Neuronal stem cell (in vitro differentiated cells): ENCODE data around the gene TRIM10.
A peak's percentile ranks its signal among the peaks of the same experiment; 100 is the strongest.

Experiments
- DNase-seq: peaks from one replicate; pipeline ENCODE4 v3.0.0-alpha.2; 2013; ENCODE audit warnings: low spot score
- H2AFZ ChIP-seq: one replicate; pipeline ENCODE4 v1.6.1; 2013; ENCODE audit warnings: mild to moderate bottlenecking, low read length, inconsistent platforms
- H2AK5ac ChIP-seq: 2 replicates; pipeline ENCODE4 v1.6.1; 2013; ENCODE audit warnings: low read depth, mild to moderate bottlenecking, inconsistent platforms, low read length, moderate library complexity, mixed read lengths
- H2BK120ac ChIP-seq: 2 replicates; pipeline ENCODE4 v1.6.1; 2013; ENCODE audit warnings: low read depth, mild to moderate bottlenecking, inconsistent platforms, low read length, moderate library complexity, mixed read lengths
- H2BK12ac ChIP-seq: one replicate; pipeline ENCODE4 v1.6.1; 2013; ENCODE audit warnings: low read length, inconsistent platforms
- H2BK15ac ChIP-seq: 2 replicates; pipeline ENCODE4 v1.6.1; 2013; ENCODE audit warnings: mild to moderate bottlenecking, low read length, inconsistent platforms, mixed read lengths
- H2BK5ac ChIP-seq: one replicate; pipeline ENCODE4 v1.6.1; 2013; ENCODE audit warnings: inconsistent platforms, mild to moderate bottlenecking, low read length, moderate library complexity
- H3K14ac ChIP-seq: one replicate; pipeline ENCODE4 v1.6.1; 2013; ENCODE audit warnings: low read length, inconsistent platforms
- H3K18ac ChIP-seq: 2 replicates; pipeline ENCODE4 v1.6.1; 2013; ENCODE audit warnings: low read length, inconsistent platforms
- H3K23ac ChIP-seq: 2 replicates; pipeline ENCODE4 v1.6.1; 2013; ENCODE audit warnings: low read depth, mild to moderate bottlenecking, mixed read lengths, low read length, inconsistent platforms; ENCODE audit not compliant: poor library complexity
- H3K27ac ChIP-seq: replicated peaks from 3 replicates; pipeline ENCODE4 v1.5.1; 2013; ENCODE audit warnings: low read length, inconsistent platforms
- H3K27me3 ChIP-seq, 3 experiments: 2 replicates each; pipeline ENCODE4 v1.6.1; 2013; ENCODE audit warnings: low read length in 3 of 3, mild to moderate bottlenecking in 2 of 3, inconsistent platforms in 1 of 3, low read depth in 1 of 3, mixed read lengths in 1 of 3, moderate library complexity in 1 of 3; ENCODE audit not compliant: control insufficient read depth in 3 of 3, insufficient read depth in 3 of 3
- H3K36me3 ChIP-seq, 2 donors: replicated peaks in 1 of 2; 2 replicates each; pipeline ENCODE4 v1.6.1; 2013; ENCODE audit warnings: low read length in 2 of 2; ENCODE audit not compliant: control insufficient read depth in 2 of 2, insufficient read depth in 2 of 2
- H3K4ac ChIP-seq: 2 replicates; pipeline ENCODE4 v1.6.1; 2013; ENCODE audit warnings: inconsistent platforms, mild to moderate bottlenecking, low read length, moderate library complexity
- H3K4me1 ChIP-seq, 2 donors: 1 replicate in 1 of 2; 2 replicates in 1 of 2; pipeline ENCODE4 v1.6.1; 2013; ENCODE audit warnings: low read length in 2 of 2, low read depth in 1 of 2; ENCODE audit not compliant: control insufficient read depth in 2 of 2, insufficient read depth in 1 of 2
- H3K4me2 ChIP-seq: one replicate; pipeline ENCODE4 v1.6.1; 2013; ENCODE audit warnings: mild to moderate bottlenecking, low read length, inconsistent platforms; ENCODE audit not compliant: insufficient read depth, poor library complexity, severe bottlenecking
- H3K4me3 ChIP-seq, 2 donors: 2 replicates each; pipeline ENCODE4 v1.5.1; 2013; ENCODE audit warnings: low read length in 2 of 2, mild to moderate bottlenecking in 2 of 2, inconsistent platforms in 1 of 2, moderate library complexity in 1 of 2
- H3K79me1 ChIP-seq: one replicate; pipeline ENCODE4 v1.6.1; 2013; ENCODE audit warnings: low read depth, mild to moderate bottlenecking, inconsistent platforms, low read length, moderate library complexity
- H3K9ac ChIP-seq: one replicate; pipeline ENCODE4 v1.6.1; 2013; ENCODE audit warnings: mild to moderate bottlenecking, low read depth, low read length, inconsistent platforms; ENCODE audit not compliant: poor library complexity
- H3K9me3 ChIP-seq, 2 donors: replicated peaks in 1 of 2; 2 replicates each; pipeline versions ENCODE3 to v1.6.1; 2013; ENCODE audit warnings: low read length in 2 of 2, mild to moderate bottlenecking in 2 of 2, inconsistent platforms in 1 of 2, low read depth in 1 of 2, mixed read lengths in 1 of 2, moderate library complexity in 1 of 2; ENCODE audit not compliant: control insufficient read depth in 2 of 2, insufficient read depth in 1 of 2
- H4K8ac ChIP-seq: one replicate; pipeline ENCODE4 v1.6.1; 2013; ENCODE audit warnings: low read depth, mild to moderate bottlenecking, inconsistent platforms, low read length, moderate library complexity
- H4K91ac ChIP-seq: one replicate; pipeline ENCODE4 v1.6.1; 2013; ENCODE audit warnings: low read length, low read depth, mild to moderate bottlenecking, inconsistent platforms; ENCODE audit not compliant: poor library complexity
- WGBS, 2 donors: extraction: QIAGEN DNeasy Blood & Tissue Kit; methylation state at CpG; one replicate each; pipeline ENCODE4 v1.1.7; 2013; ENCODE audit warnings: missing lambda C conversion rate in 2 of 2, mixed read lengths in 1 of 2; ENCODE audit not compliant: insufficient read length in 2 of 2, insufficient replicate concordance in 1 of 2; ENCODE audit errors: extremely low coverage in 2 of 2; 5-methylcytosine and 5-hydroxymethylcytosine counted together

TRIM10 gene

GRCh38 chr6:30192076-30192475, 31.1 kb upstream of the TRIM10 start:
- no peak overlapping the region for H2AK5ac ChIP-seq
- no peak overlapping the region for H4K8ac ChIP-seq
- H3K9ac ChIP-seq = no peak overlapping the region
- H3K23ac ChIP-seq = no peak overlapping the region
- no peak overlapping the region for H3K27ac ChIP-seq
- H3K9me3 ChIP-seq = no peaks in the 10 kb centered on the region
- H3K79me1 ChIP-seq = peaks cover 2% of the 10 kb centered on the region
- H2AFZ ChIP-seq = no peak overlapping the region
- H3K4me2 ChIP-seq = no peak overlapping the region
- no peak overlapping the region for H2BK12ac ChIP-seq
- H3K27me3 ChIP-seq = no peaks in the 10 kb centered on the region
- peaks cover 9 to 90% of the 10 kb centered on the region in 2 donors for H3K36me3 ChIP-seq
- H3K18ac ChIP-seq = no peak overlapping the region
- WGBS, 2 donors = no CpG with 5 or more reads among the region's 7 CpGs
- H3K14ac ChIP-seq = no peak overlapping the region
- no peak overlapping the region for H2BK15ac ChIP-seq
- no peak for DNase-seq
- no peak overlapping the region for H2BK120ac ChIP-seq
- H4K91ac ChIP-seq = no peak overlapping the region
- no peak overlapping the region for H2BK5ac ChIP-seq
- H3K4ac ChIP-seq = no peak overlapping the region
- H3K4me1 ChIP-seq = peaks cover 0 to 1% of the 10 kb centered on the region in 2 donors
- H3K4me3 ChIP-seq = no peak overlapping the region

GRCh38 chr6:30188541-30188940, 27.5 kb upstream of the TRIM10 start:
- Histone ChIP-seq H3K4me2 (no peak overlapping the region), H4K8ac (no peak overlapping the region), H3K4me1 (no peaks in the 10 kb centered on the region), H3K14ac (no peak overlapping the region), H3K27ac (no peak overlapping the region), H2BK12ac (no peak overlapping the region), H2AK5ac (no peak overlapping the region), H3K4ac (no peak overlapping the region), H3K9ac (no peak overlapping the region), H2BK15ac (peak overlapping the region; percentile 42), H3K18ac (no peak overlapping the region), H4K91ac (no peak overlapping the region), H2BK120ac (no peak overlapping the region), H3K23ac (peak overlapping the region; percentile 40), H2BK5ac (no peak overlapping the region), H3K79me1 (peaks cover 2% of the 10 kb centered on the region), H3K9me3 (peaks cover 0 to 2% of the 10 kb centered on the region in 2 donors), H3K27me3 (no peaks in the 10 kb centered on the region), H2AFZ (no peak overlapping the region), H3K36me3 (peaks cover 16 to 82% of the 10 kb centered on the region in 2 donors), H3K4me3 (no peak overlapping the region)
- WGBS, 2 donors = no CpG with 5 or more reads among the region's 5 CpGs
- no peak for DNase-seq

DNA sequence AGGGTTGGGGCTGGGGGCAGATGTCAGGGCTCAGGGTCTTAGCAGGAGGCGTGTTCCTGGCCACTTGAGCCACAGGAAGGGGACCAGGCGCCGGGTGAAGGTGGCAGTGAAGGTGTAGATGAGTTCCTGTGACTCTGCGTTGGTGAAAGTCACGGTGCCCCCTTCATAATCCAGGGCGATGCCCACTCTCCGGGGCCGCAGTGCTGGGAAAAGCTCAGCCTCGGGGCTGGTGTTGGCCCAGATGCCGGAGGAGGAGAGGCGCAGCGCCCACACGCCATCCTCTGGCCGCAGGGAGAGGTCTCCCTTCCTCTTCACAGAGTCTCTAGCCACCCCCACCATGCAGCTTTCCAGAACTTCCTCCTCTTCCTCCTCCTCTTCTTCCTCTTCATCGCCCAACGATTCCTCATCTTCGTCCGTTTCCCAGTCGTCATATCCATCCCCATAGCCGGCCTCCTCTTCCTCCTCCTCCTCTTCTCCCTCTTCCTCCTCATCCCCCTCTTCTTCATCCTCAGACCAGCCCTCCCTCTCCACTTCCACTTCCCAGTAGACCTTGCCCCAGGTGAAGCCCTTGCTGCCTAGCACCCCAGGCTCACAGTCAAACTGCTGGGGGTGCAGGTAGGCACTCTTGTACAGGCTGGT, 25.0 kb upstream of the TRIM10 start:
- no peak for DNase-seq
- Histone ChIP-seq H3K18ac (no peak overlapping the region), H3K4me3 (no peak overlapping the region), H3K23ac (no peak overlapping the region), H3K9me3 (peaks cover 0 to 7% of the 10 kb centered on the region in 2 donors), H3K4ac (no peak overlapping the region), H4K8ac (no peak overlapping the region), H2BK5ac (no peak overlapping the region), H3K36me3 (peaks cover 16 to 60% of the 10 kb centered on the region in 2 donors), H3K4me2 (no peak overlapping the region), H2BK12ac (no peak overlapping the region), H3K27ac (no peak overlapping the region), H3K9ac (no peak overlapping the region), H3K79me1 (no peaks in the 10 kb centered on the region), H3K14ac (no peak overlapping the region), H2BK120ac (no peak overlapping the region), H3K27me3 (no peaks in the 10 kb centered on the region), H2BK15ac (no peak overlapping the region), H3K4me1 (no peaks in the 10 kb centered on the region), H2AK5ac (no peak overlapping the region), H4K91ac (no peak overlapping the region), H2AFZ (no peak overlapping the region)
- WGBS, 2 donors = 100% methylated on average over 6 of the region's 20 CpGs; no CpG with 5 or more reads in 1 of the 2 donors

- Histone ChIP-seq H2BK5ac (no peak overlapping the region), H2BK12ac (no peak overlapping the region), H2BK120ac (no peak overlapping the region), H2BK15ac (no peak overlapping the region), H3K4me1 (no peaks in the 10 kb centered on the region), H3K14ac (no peak overlapping the region), H4K91ac (no peak overlapping the region), H3K9ac (no peak overlapping the region), H3K36me3 (peaks cover 13 to 46% of the 10 kb centered on the region in 2 donors), H3K27me3 (no peaks in the 10 kb centered on the region), H3K23ac (no peak overlapping the region), H2AK5ac (no peak overlapping the region), H3K4me3 (no peak overlapping the region), H3K4me2 (no peak overlapping the region), H3K9me3 (peaks cover 7 to 8% of the 10 kb centered on the region in 2 donors), H3K18ac (no peak overlapping the region), H3K27ac (no peak overlapping the region), H2AFZ (no peak overlapping the region), H3K79me1 (no peaks in the 10 kb centered on the region), H3K4ac (no peak overlapping the region), H4K8ac (no peak overlapping the region)
- DNase-seq = no peak
- WGBS, 2 donors = no CpG with 5 or more reads among the region's 5 CpGs
Measured at GRCh38 chr6:30184417-30185031, 23.5 kb upstream of the TRIM10 start.
